Nephron (organoid): ENCODE results near the gene SLC22A23.

ENCODE experiments used
- H3K27ac Mint-ChIP-seq, 3 experiments: 2 replicates each; pipeline ENCODE4 v1.8.0; 2020; ENCODE audit warnings: mixed read lengths in 3 of 3, mild to moderate bottlenecking in 2 of 3, moderate library complexity in 1 of 3
- H3K27me3 Mint-ChIP-seq: 2 replicates; pipeline ENCODE4 v1.8.0; 2021; ENCODE audit warnings: low read depth, mild to moderate bottlenecking, moderate library complexity, mixed read lengths
- H3K36me3 Mint-ChIP-seq: 2 replicates; pipeline ENCODE4 v1.8.0; 2020; ENCODE audit warnings: low read depth, mixed read lengths
- H3K4me1 Mint-ChIP-seq: 2 replicates; pipeline ENCODE4 v1.8.0; 2020; ENCODE audit warnings: mixed read lengths
- H3K4me3 Mint-ChIP-seq, 3 experiments: 2 replicates each; pipeline ENCODE4 v1.8.0; 2020; ENCODE audit warnings: mild to moderate bottlenecking in 3 of 3, mixed read lengths in 3 of 3, moderate library complexity in 2 of 3
- H3K9me3 Mint-ChIP-seq: 2 replicates; pipeline ENCODE4 v1.8.0; 2020; ENCODE audit warnings: mixed read lengths
- CTCF ChIP-seq, 3 experiments: fragments of 200-600 bp; sonication (generic); IDR thresholded peaks; one replicate each; pipeline ENCODE4 v1.5.0; 2021; ENCODE audit warnings: antibody characterized with exemption in 3 of 3; ENCODE audit not compliant: unreplicated experiment in 3 of 3

SLC22A23 gene

GRCh38 chr6:3286641-3287171 lies 170.1 kb downstream of the SLC22A23 start:
- Mint-ChIP-seq H3K4me1 (peaks cover 21% of the 10 kb centered on the region), H3K9me3 (no peaks in the 10 kb centered on the region), H3K4me3 (no peak overlapping the region), H3K36me3 (peaks cover 28% of the 10 kb centered on the region), H3K27ac (no peak overlapping the region), H3K27me3 (no peaks in the 10 kb centered on the region)
- no peak for TF ChIP-seq CTCF (IDR thresholded peaks at IDR 0.05; ENCODE audit: unreplicated experiment in 3 of 3)

- no peak overlapping the region for H3K27ac Mint-ChIP-seq
- H3K36me3 Mint-ChIP-seq = peaks cover 27% of the 10 kb centered on the region
- no peak overlapping the region for H3K4me3 Mint-ChIP-seq
- peaks cover 30% of the 10 kb centered on the region for H3K4me1 Mint-ChIP-seq
- H3K9me3 Mint-ChIP-seq = no peaks in the 10 kb centered on the region
- no peak for TF ChIP-seq CTCF (IDR thresholded peaks at IDR 0.05; ENCODE audit: unreplicated experiment in 3 of 3)
- no peaks in the 10 kb centered on the region for H3K27me3 Mint-ChIP-seq
Observed at GRCh38 chr6:3285732-3286131, 171.1 kb downstream of the SLC22A23 start.

GRCh38 chr6:3285049-3285639 lies 171.7 kb downstream of the SLC22A23 start:
- Mint-ChIP-seq H3K9me3 (no peaks in the 10 kb centered on the region), H3K27ac (no peak overlapping the region), H3K4me3 (no peak overlapping the region), H3K27me3 (no peaks in the 10 kb centered on the region), H3K4me1 (peaks cover 30% of the 10 kb centered on the region), H3K36me3 (peaks cover 21% of the 10 kb centered on the region)
- TF ChIP-seq CTCF (IDR thresholded peaks at IDR 0.05; ENCODE audit: unreplicated experiment in 3 of 3) = no peak

- Mint-ChIP-seq H3K4me1 (peaks cover 35% of the 10 kb centered on the region), H3K36me3 (peaks cover 21% of the 10 kb centered on the region), H3K9me3 (no peaks in the 10 kb centered on the region), H3K27ac (no peak overlapping the region), H3K27me3 (no peaks in the 10 kb centered on the region), H3K4me3 (no peak overlapping the region)
- TF ChIP-seq CTCF (IDR thresholded peaks at IDR 0.05; ENCODE audit: unreplicated experiment in 3 of 3) = no peak
Observed at GRCh38 chr6:3284436-3284876, 172.4 kb downstream of the SLC22A23 start.

GRCh38 chr6:3283641-3284435 lies 173.0 kb downstream of the SLC22A23 start:
- H3K36me3 Mint-ChIP-seq = peaks cover 21% of the 10 kb centered on the region
- TF ChIP-seq CTCF (IDR thresholded peaks at IDR 0.05; ENCODE audit: unreplicated experiment in 3 of 3) = no peak
- H3K27me3 Mint-ChIP-seq = no peaks in the 10 kb centered on the region
- H3K4me1 Mint-ChIP-seq = peaks cover 36% of the 10 kb centered on the region
- no peak overlapping the region for H3K4me3 Mint-ChIP-seq
- H3K9me3 Mint-ChIP-seq = no peaks in the 10 kb centered on the region
- H3K27ac Mint-ChIP-seq = no peak overlapping the region
